Type B pancreatic cell (in vitro differentiated cells): ENCODE results near the gene DNAJB1. TPM values are rescaled to one million over a fixed set of nuclear protein-coding genes. Genes with fewer than 3 reads are reported as not detected.
A peak's percentile ranks its signal among the peaks of the same experiment; 100 is the strongest.
"Not testable (repeated sequence)": the region's sequence is repeated elsewhere in the genome, so short reads cannot be mapped to it uniquely, and the experiment has no call there.

Experiments used
- DNase-seq: peaks from one replicate; pipeline ENCODE4 v3.0.0; 2021; ENCODE audit warnings: mixed read lengths; ENCODE audit not compliant: unreplicated experiment; ENCODE audit errors: extremely low spot score
- H3K27ac Mint-ChIP-seq: 2 replicates; pipeline ENCODE4 v1.8.0; 2021; ENCODE audit warnings: mild to moderate bottlenecking, mixed read lengths
- H3K27me3 Mint-ChIP-seq: 2 replicates; pipeline ENCODE4 v1.8.0; 2021; ENCODE audit warnings: mixed read lengths
- H3K36me3 Mint-ChIP-seq: 2 replicates; pipeline ENCODE4 v1.8.0; 2021; ENCODE audit warnings: mixed read lengths
- H3K4me1 Mint-ChIP-seq: one replicate; pipeline ENCODE4 v1.8.0; 2021; ENCODE audit warnings: mixed read lengths; ENCODE audit not compliant: unreplicated experiment
- H3K4me3 Mint-ChIP-seq: 2 replicates; pipeline ENCODE4 v1.8.0; 2021; ENCODE audit warnings: mild to moderate bottlenecking, mixed read lengths
- H3K9me3 Mint-ChIP-seq: 2 replicates; pipeline ENCODE4 v1.8.0; 2021; ENCODE audit warnings: mixed read lengths
- CTCF ChIP-seq: fragments of 200-600 bp; sonication (generic); conservative IDR thresholded peaks from 2 replicates; pipeline ENCODE4 v1.5.0; 2021; ENCODE audit warnings: antibody characterized with exemption, mild to moderate bottlenecking
- long read RNA-seq: library from polyadenylated mRNA; unstranded; transcript quantifications from one replicate; pipeline ENCODE4 v2.0.0, GENCODE V29; 2020
- total RNA-seq: library from RNA; stranded (reverse); gene quantifications from 2 replicates; pipeline ENCODE4 v1.2.1, GENCODE V29; 2021; ENCODE audit warnings: low replicate concordance

Gene DNAJB1
- 142 and 277 TPM in 2 replicates for total RNA-seq
- long read RNA-seq, transcript DNAJB1-201 (3 exons, 2,264 nt), result major isoform, 172 of 233 reads
- long read RNA-seq, partial matches to known transcripts, result 18 of 233 reads
- long read RNA-seq, other reads (novel, unspliced or antisense), result 43 of 233 reads

DNA sequence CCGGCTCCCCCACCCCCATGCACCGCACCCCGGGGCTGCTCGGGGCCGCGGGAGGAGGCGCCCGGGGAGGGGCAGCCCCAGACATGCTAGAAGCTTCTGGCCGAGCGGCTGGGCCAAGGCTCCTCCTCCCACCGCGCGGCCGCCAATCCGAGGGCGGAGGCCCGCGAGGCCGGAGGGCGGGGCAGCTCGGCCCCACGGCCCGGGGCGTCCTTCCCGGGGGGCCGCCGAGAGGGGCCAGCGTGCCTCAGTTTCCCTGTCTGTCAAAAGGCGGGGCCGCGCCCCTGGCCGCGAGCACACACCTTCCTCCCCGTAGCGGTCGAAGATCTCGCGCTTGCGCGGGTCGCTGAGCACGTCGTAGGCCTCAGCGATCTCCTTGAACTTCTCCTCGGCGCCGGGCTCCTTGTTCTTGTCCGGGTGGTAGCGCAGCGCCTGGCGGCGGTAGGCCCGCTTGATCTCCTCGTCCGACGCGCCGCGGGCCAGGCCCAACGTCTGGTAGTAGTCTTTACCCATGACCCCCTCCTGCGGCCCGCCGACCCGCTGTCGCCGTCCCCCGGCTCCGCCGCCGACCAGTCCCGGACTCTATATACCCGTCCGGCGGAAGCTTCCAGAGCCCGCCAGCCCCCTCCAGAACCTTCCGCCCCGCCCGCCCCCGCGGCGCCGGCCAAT is at the start of gene DNAJB1:
DNAJB1 (minus strand) TSS at position 558 of the 666 bp plus-strand sequence; CDS start at position 510, 48 bp downstream.
- Mint-ChIP-seq H3K4me1 (peaks cover 37% of the 10 kb centered on the region), H3K9me3 (no peaks in the 10 kb centered on the region), H3K36me3 (peaks cover 24% of the 10 kb centered on the region), H3K27ac (peak within 1 kb of the TSS; percentile 96), H3K27me3 (no peaks in the 10 kb centered on the region), H3K4me3 (peak within 1 kb of the TSS; percentile 94)
- DNase-seq, result peak; percentile 80
- no peak for TF ChIP-seq CTCF

GRCh38 chr19:14567079-14567478 is 48.9 kb upstream of the DNAJB1 start:
- Mint-ChIP-seq H3K9me3 (no peaks in the 10 kb centered on the region), H3K27me3 (no peaks in the 10 kb centered on the region), H3K36me3 (peaks cover 7% of the 10 kb centered on the region), H3K4me3 (no peak overlapping the region), H3K4me1 (peaks cover 12% of the 10 kb centered on the region), H3K27ac (no peak overlapping the region)
- no peak for TF ChIP-seq CTCF
- no peak for DNase-seq

DNA sequence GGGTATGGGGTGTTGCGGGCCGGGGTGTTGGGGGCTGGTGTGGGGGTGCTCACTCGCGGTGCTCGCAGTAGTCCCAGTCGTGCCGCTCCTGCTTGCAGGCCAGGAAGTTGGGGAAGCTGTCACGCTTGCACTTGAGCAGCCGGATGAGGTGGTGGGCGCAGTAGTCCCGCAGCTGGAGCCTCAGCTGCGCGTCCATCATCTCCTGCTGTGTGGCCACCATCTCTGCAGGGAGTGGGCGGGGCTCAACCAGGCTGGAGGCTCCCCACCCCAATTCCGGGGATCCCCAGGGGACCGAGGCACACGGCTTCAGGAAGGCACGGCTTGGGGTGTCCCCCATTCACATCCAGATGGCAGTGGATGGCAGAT is 48.5 kb upstream of the DNAJB1 start:
- H3K9me3 Mint-ChIP-seq, result no peaks in the 10 kb centered on the region
- H3K4me1 Mint-ChIP-seq, result peaks cover 11% of the 10 kb centered on the region
- H3K36me3 Mint-ChIP-seq, result peaks cover 7% of the 10 kb centered on the region
- no peak overlapping the region for H3K4me3 Mint-ChIP-seq
- H3K27ac Mint-ChIP-seq, result no peak overlapping the region
- no peak for DNase-seq
- TF ChIP-seq CTCF, result no peak
- no peaks in the 10 kb centered on the region for H3K27me3 Mint-ChIP-seq

- TF ChIP-seq CTCF, result no peak
- Mint-ChIP-seq H3K27me3 (no peaks in the 10 kb centered on the region), H3K4me3 (no peak overlapping the region), H3K27ac (no peak overlapping the region), H3K9me3 (no peaks in the 10 kb centered on the region), H3K4me1 (peaks cover 10% of the 10 kb centered on the region), H3K36me3 (peaks cover 7% of the 10 kb centered on the region)
- DNase-seq, result no peak
These were observed 47.8 kb upstream of the DNAJB1 start for GRCh38 chr19:14565765-14566711.

- H3K9me3 Mint-ChIP-seq, result no peaks in the 10 kb centered on the region
- peaks cover 7% of the 10 kb centered on the region for H3K36me3 Mint-ChIP-seq
- H3K4me3 Mint-ChIP-seq, result no peak overlapping the region
- peaks cover 10% of the 10 kb centered on the region for H3K4me1 Mint-ChIP-seq
- no peaks in the 10 kb centered on the region for H3K27me3 Mint-ChIP-seq
- DNase-seq, result no peak
- TF ChIP-seq CTCF, result no peak
- H3K27ac Mint-ChIP-seq, result no peak overlapping the region
These were observed 47.1 kb upstream of the DNAJB1 start for GRCh38 chr19:14565298-14565679.

DNA sequence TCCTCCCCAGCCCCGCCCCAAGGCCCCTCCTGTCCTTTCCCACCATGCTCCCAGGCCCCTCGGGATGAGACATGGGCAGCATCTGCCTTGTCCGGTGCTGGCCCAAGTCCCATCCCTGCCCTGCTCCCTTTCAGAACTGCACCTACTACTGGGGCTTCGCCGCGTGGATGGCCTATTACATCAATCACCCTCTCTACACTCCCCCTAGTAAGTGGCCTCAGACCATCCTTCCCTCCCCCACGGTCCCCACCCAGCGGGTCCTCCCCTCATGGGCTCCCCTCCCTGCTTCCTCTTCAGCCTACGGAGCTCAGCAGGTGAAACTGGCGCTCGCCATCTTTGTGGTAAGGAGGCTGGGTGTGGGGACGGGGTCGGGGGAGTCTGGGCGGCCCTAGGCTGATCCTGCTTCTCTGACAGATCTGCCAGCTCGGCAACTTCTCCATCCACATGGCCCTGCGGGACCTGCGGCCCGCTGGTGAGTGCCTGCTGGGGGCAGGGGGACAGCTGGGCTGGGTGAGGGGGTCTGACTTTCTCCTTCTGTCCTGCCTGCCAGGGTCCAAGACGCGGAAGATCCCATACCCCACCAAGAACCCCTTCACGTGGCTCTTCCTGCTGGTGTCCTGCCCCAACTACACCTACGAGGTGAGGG is 46.6 kb upstream of the DNAJB1 start:
- not testable (repeated sequence) for H3K27ac Mint-ChIP-seq, H3K27me3 Mint-ChIP-seq, H3K4me3 Mint-ChIP-seq, H3K36me3 Mint-ChIP-seq, DNase-seq, H3K9me3 Mint-ChIP-seq
- H3K4me1 Mint-ChIP-seq, result peaks cover 10% of the 10 kb centered on the region
